ENCODE measurements around the gene GARNL3.

The GARNL3 gene

GRCh38 chr9:127388037-127388855 lies 123.7 kb downstream of the GARNL3 start (continued):
- TF ChIP-seq EGR2 (tag by site-specific recombination; IDR thresholded peaks at IDR 0.05; ENCODE audit: low read depth): no peak
- no peak for TF ChIP-seq ZNF354C (tag by site-specific recombination; IDR thresholded peaks at IDR 0.05; ENCODE audit: borderline replicate concordance, low read depth)
- no peak for TF ChIP-seq ZNF404 (tag by site-specific recombination; IDR thresholded peaks at IDR 0.05)
- TF ChIP-seq ZBTB7A (tag by site-specific recombination; IDR thresholded peaks at IDR 0.05; ENCODE audit: low read depth): no peak
- TF ChIP-seq GLIS1 (tag by site-specific recombination; IDR thresholded peaks at IDR 0.05): peak; percentile 82
- 0 out of 2 replicates have a peak, but pooled peaks have one; percentile 12 for TF ChIP-seq KLF1 (tag by site-specific recombination; IDR thresholded peaks at IDR 0.05)
- TF ChIP-seq ZNF558 (tag by site-specific recombination; IDR thresholded peaks at IDR 0.05): peak; percentile 82
- no peak for TF ChIP-seq ZNF658 (tag by site-specific recombination; IDR thresholded peaks at IDR 0.05)
- TF ChIP-seq ZNF561 (tag by site-specific recombination; IDR thresholded peaks at IDR 0.05; ENCODE audit: borderline replicate concordance): peak; percentile 91
- no peak for TF ChIP-seq ZNF514 (tag by site-specific recombination; IDR thresholded peaks at IDR 0.05)
- TF ChIP-seq ZBTB1 (tag by site-specific recombination; IDR thresholded peaks at IDR 0.05): peak; percentile 99
- TF ChIP-seq ZNF280D (tag by site-specific recombination; IDR thresholded peaks at IDR 0.05): no peak
- peak; percentile 97 for TF ChIP-seq ZXDB (tag by site-specific recombination; IDR thresholded peaks at IDR 0.05)
- peak; percentile 81; the same call in 1 of the 2 replicates for TF ChIP-seq ZNF184 (tag by site-specific recombination; IDR thresholded peaks at IDR 0.05)
- TF ChIP-seq ZNF707 (tag by site-specific recombination; IDR thresholded peaks at IDR 0.05): no peak
- TF ChIP-seq ZNF202 (tag by site-specific recombination; IDR thresholded peaks at IDR 0.05; ENCODE audit: borderline replicate concordance): no peak
- no peak for TF ChIP-seq ZNF175 (tag by site-specific recombination; IDR thresholded peaks at IDR 0.05)
- no peak for TF ChIP-seq ZBTB10 (tag by site-specific recombination; IDR thresholded peaks at IDR 0.05)
- no peak for TF ChIP-seq SCRT2 (tag by site-specific recombination; IDR thresholded peaks at IDR 0.05)
- TF ChIP-seq ZNF132 (tag by site-specific recombination; IDR thresholded peaks at IDR 0.05; ENCODE audit: borderline replicate concordance): no peak
- TF ChIP-seq GLIS2 (tag by site-specific recombination; IDR thresholded peaks at IDR 0.05): no peak; the same call in 1 of the 2 replicates
- peak; percentile 33; the same call in 1 of the 2 replicates for TF ChIP-seq ZFHX2 (tag by site-specific recombination; conservative IDR thresholded peaks at IDR 0.05)
- peak; percentile 22 for TF ChIP-seq ZBTB26 (tag by site-specific recombination; optimal IDR thresholded peaks at IDR 0.05)
- no peak for TF ChIP-seq ZNF560 (tag by site-specific recombination; IDR thresholded peaks at IDR 0.05; ENCODE audit: borderline replicate concordance)
- TF ChIP-seq PBX3 (CRISPR knock-in tag; IDR thresholded peaks at IDR 0.05): no peak
- TF ChIP-seq ZNF571 (tag by site-specific recombination; IDR thresholded peaks at IDR 0.05): no peak
- peak; percentile 34; the same call in 1 of the 2 replicates for TF ChIP-seq ZSCAN4 (tag by site-specific recombination; IDR thresholded peaks at IDR 0.05)
- TF ChIP-seq ZNF677 (tag by site-specific recombination; IDR thresholded peaks at IDR 0.05): no peak
- peak; percentile 76; the same call in 1 of the 2 replicates for TF ChIP-seq ZNF76 (tag by site-specific recombination; IDR thresholded peaks at IDR 0.05; ENCODE audit: borderline replicate concordance, low read depth)
